A673 (cell line): ENCODE measurements around the gene CCDC88C. TPM values are rescaled to one million over a fixed set of nuclear protein-coding genes. Genes with fewer than 3 reads are reported as not detected.

Experiments used
- BruUV-seq: library from RNA; stranded (reverse); fragments of 400-500 nt; replicated peaks from 2 replicates; lab custom pipeline; 2021; lab: Mats Ljungman, UMichigan
- CTCF ChIA-PET: fragments of 300-600 bp; sonication (Branson Sonifier 250); formaldehyde crosslinking; loops from one replicate; lab custom pipeline; 2022; ENCODE audit warnings: antibody characterized with exemption; lab: Charles Lee
- POLR2A ChIA-PET: fragments of 300-600 bp; sonication (Branson Sonifier 250); formaldehyde crosslinking; loops from one replicate; lab custom pipeline; 2022; ENCODE audit warnings: antibody characterized with exemption; ENCODE audit not compliant: low non-redundant PET; lab: Charles Lee
- DNase-seq: peaks from one replicate; pipeline ENCODE4 v3.0.0-alpha.2; 2015; ENCODE audit warnings: low spot score
- H3K27ac ChIP-seq: fragments of 200-600 bp; sonication (generic); 2 replicates; pipeline ENCODE4 v1.5.1; 2016; ENCODE audit warnings: mixed run types, low read depth, mild to moderate bottlenecking, mixed read lengths, antibody characterized with exemption, low read length; ENCODE audit not compliant: poor library complexity, severe bottlenecking
- H3K27me3 ChIP-seq: fragments of 200-600 bp; sonication (generic); replicated peaks from 2 replicates; pipeline ENCODE4 v1.6.1; 2017; ENCODE audit warnings: mixed run types, low read depth, mild to moderate bottlenecking, mixed read lengths, antibody characterized with exemption, low read length; ENCODE audit not compliant: insufficient read depth, poor library complexity
- H3K36me3 ChIP-seq: fragments of 200-600 bp; sonication (generic); 2 replicates; pipeline ENCODE4 v1.6.1; 2016; ENCODE audit warnings: mixed run types, mild to moderate bottlenecking, mixed read lengths, antibody characterized with exemption, low read length; ENCODE audit not compliant: insufficient read depth, poor library complexity, severe bottlenecking
- H3K4me1 ChIP-seq: fragments of 200-600 bp; sonication (generic); 2 replicates; pipeline ENCODE4 v1.6.1; 2017; ENCODE audit warnings: mixed run types, mild to moderate bottlenecking, mixed read lengths, antibody characterized with exemption, low read length; ENCODE audit not compliant: insufficient read depth, poor library complexity, severe bottlenecking
- H3K4me3 ChIP-seq: fragments of 200-600 bp; sonication (generic); 2 replicates; pipeline ENCODE4 v1.5.1; 2016; ENCODE audit warnings: low read depth, mixed run types, mild to moderate bottlenecking, mixed read lengths, low read length; ENCODE audit not compliant: poor library complexity, severe bottlenecking
- H3K9me3 ChIP-seq: fragments of 200-600 bp; sonication (generic); 2 replicates; pipeline ENCODE4 v1.6.1; 2016; ENCODE audit warnings: mixed run types, low read depth, mild to moderate bottlenecking, mixed read lengths, antibody characterized with exemption, low read length; ENCODE audit not compliant: poor library complexity, severe bottlenecking
- CTCF ChIP-seq: fragments of 300-800, 200-600 bp; sonication (generic); conservative IDR thresholded peaks from 2 replicates; pipeline ENCODE4 v1.5.1; 2017; ENCODE audit warnings: low read depth, mild to moderate bottlenecking, antibody characterized with exemption, low read length, moderate library complexity, mixed read lengths
- EZH2 ChIP-seq: fragments of 200-600 bp; sonication (generic); IDR thresholded peaks from 2 replicates; pipeline ENCODE4 v1.6.1; 2017; ENCODE audit warnings: borderline replicate concordance, low read depth, mild to moderate bottlenecking, mixed read lengths, antibody characterized with exemption, low read length; ENCODE audit not compliant: poor library complexity, severe bottlenecking
- intact Hi-C: fragments of 100-400 bp; cut with micrococcal nuclease; formaldehyde crosslinking; loops from one replicate; pipeline ENCODE4 v1.10.0; 2022; ENCODE audit not compliant: unreplicated experiment
- total RNA-seq: library from RNA; stranded (reverse); gene quantifications from 2 replicates; pipeline ENCODE4 v1.2.3, GENCODE V29; 2021

Gene CCDC88C
- total RNA-seq, 1 experiment from 2014 or later: 49.1 TPM

- BruUV-seq: no TSS peak
- intact Hi-C loops: loop anchor here (1.0 kb wide), 1 partner anchor 109 kb away; no protein-coding TSS in a partner anchor
- ChIA-PET POLR2A (no interaction called here), CTCF (interaction anchor here (1.6 to 2.3 kb wide), 3 partner anchors 110 to 383 kb away, joined by 4 to 6 read pairs (median 6); no protein-coding TSS in a partner anchor)
- Histone ChIP-seq H3K27ac (no peak overlapping the region), H3K4me1 (peaks cover 35% of the 10 kb centered on the region), H3K36me3 (peaks cover 47% of the 10 kb centered on the region), H3K27me3 (no peaks in the 10 kb centered on the region), H3K4me3 (no peak overlapping the region), H3K9me3 (peaks cover 8% of the 10 kb centered on the region)
- TF ChIP-seq CTCF (peak; percentile 95), EZH2 (no peak)
- DNase-seq: peak; percentile 87
These were observed 131.1 kb downstream of the CCDC88C start for GRCh38 chr14:91286530-91286937.

- Histone ChIP-seq H3K4me1 (peaks cover 35% of the 10 kb centered on the region), H3K27me3 (no peaks in the 10 kb centered on the region), H3K36me3 (peaks cover 48% of the 10 kb centered on the region), H3K9me3 (peaks cover 8% of the 10 kb centered on the region), H3K27ac (no peak overlapping the region), H3K4me3 (no peak overlapping the region)
- TF ChIP-seq EZH2 (no peak), CTCF (no peak)
- no TSS peak for BruUV-seq
- DNase-seq: peak; percentile 94
- POLR2A ChIA-PET: no interaction called here
- intact Hi-C loops: no loop called here
- CTCF ChIA-PET: interaction anchor here (0.6 to 2.1 kb wide), 3 partner anchors 112 to 709 kb away, joined by 4 to 8 read pairs (median 6); no protein-coding TSS in a partner anchor
These were observed 132.7 kb downstream of the CCDC88C start for GRCh38 chr14:91284791-91285548.

- no TSS peak for BruUV-seq
- POLR2A ChIA-PET: no interaction called here
- Histone ChIP-seq H3K4me1 (peaks cover 35% of the 10 kb centered on the region), H3K27me3 (no peaks in the 10 kb centered on the region), H3K27ac (no peak overlapping the region), H3K4me3 (no peak overlapping the region), H3K9me3 (peaks cover 8% of the 10 kb centered on the region), H3K36me3 (peaks cover 51% of the 10 kb centered on the region)
- DNase-seq: peak; percentile 54
- TF ChIP-seq CTCF (no peak), EZH2 (no peak)
- intact Hi-C loops: no loop called here
- CTCF ChIA-PET: no interaction called here
These were observed 133.4 kb downstream of the CCDC88C start for GRCh38 chr14:91284146-91284790.
